Prostate gland (tissue), 2 donors: ENCODE measurements around the gene ARL15. TPM values are rescaled to one million over a fixed set of nuclear protein-coding genes. Genes with fewer than 3 reads are reported as not detected.

ENCODE experiments used
- DNase-seq: peaks from one replicate; pipeline ENCODE4 v3.0.0-alpha.2; 2019; ENCODE audit warnings: low spot score
- H3K27ac ChIP-seq, 2 donors: fragments of 200-600 bp; sonication (generic); 2 replicates each; pipeline ENCODE4 v1.5.1; 2017 to 2019
- H3K27me3 ChIP-seq: fragments of 200-600 bp; sonication (generic); replicated peaks from 2 replicates; pipeline ENCODE4 v1.5.1; 2019; ENCODE audit not compliant: insufficient read depth
- H3K36me3 ChIP-seq, 2 donors: fragments of 200-600 bp; sonication (generic); 1 replicate in 1 of 2; 2 replicates in 1 of 2; pipeline versions ENCODE4 v1.5.1 to v1.8.1; 2017 to 2019
- H3K4me1 ChIP-seq: fragments of 200-600 bp; sonication (generic); replicated peaks from 2 replicates; pipeline ENCODE4 v1.5.1; 2019
- H3K4me3 ChIP-seq, 2 donors: fragments of 200-600 bp; sonication (generic); 2 replicates each; pipeline ENCODE4 v1.5.1; 2017 to 2019
- H3K9me3 ChIP-seq: fragments of 200-600 bp; sonication (generic); 2 replicates; pipeline ENCODE4 v1.5.1; 2017
- POLR2A ChIP-seq: fragments of 450-650 bp; IDR thresholded peaks from one replicate; pipeline ENCODE4 v1.6.1; 2016; ENCODE audit warnings: antibody characterized with exemption, mild to moderate bottlenecking
- POLR2AphosphoS5 ChIP-seq: sonication (generic); formaldehyde crosslinking; IDR thresholded peaks from one replicate; pipeline ENCODE4 v1.6.1; 2017; ENCODE audit warnings: antibody characterized with exemption
- WGBS: methylation state at CpG from one replicate; pipeline ENCODE4 v1.1.5; 2018; 5-methylcytosine and 5-hydroxymethylcytosine counted together
- intact Hi-C: fragments of 100-400 bp; cut with DNase I; formaldehyde crosslinking; loops from one replicate; pipeline ENCODE4 v1.14.2; 2022
- total RNA-seq, 2 donors: library from RNA; depleted of rRNA; stranded (reverse); fragments of >200 nt; gene quantifications; one replicate each; pipeline ENCODE4 v1.1.0, GENCODE V29; 2016
- TF ChIP-seq, protein P1 (sequence below), 4 experiments: fragments of 200-600 bp in 2 of 4; fragments of 450-650 bp in 2 of 4; sonication (generic) in 2 of 4; IDR thresholded peaks; 1 replicate in 3 of 4; 2 replicates in 1 of 4; pipeline ENCODE4 v1.5.1; 2016 to 2019; ENCODE audit warnings: antibody characterized with exemption in 4 of 4, mild to moderate bottlenecking in 2 of 4, moderate library complexity in 2 of 4

ARL15 gene
- total RNA-seq, 2 donors from 2014 or later = 16.1 to 38.4 TPM

DNA sequence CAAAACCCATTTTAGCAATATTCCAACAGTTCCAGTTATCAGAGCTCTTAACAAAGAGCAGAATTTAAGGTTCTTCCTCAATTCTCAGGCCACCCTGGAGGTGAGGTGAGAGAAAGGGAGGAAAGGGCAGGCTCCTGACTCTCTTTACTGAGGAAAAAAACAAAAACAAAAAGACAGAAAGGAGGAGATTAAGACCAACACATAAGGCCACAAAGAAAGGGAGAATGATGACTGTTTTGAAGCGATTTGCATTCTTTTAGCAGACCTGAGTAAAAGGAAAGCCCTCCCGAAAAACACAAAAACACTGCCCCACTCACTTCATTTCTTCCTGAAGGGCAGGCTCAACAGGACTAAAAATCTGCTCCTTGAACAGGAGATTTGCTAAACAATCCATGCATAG is 300.5 kb downstream of the ARL15 start:
- intact Hi-C loops = no loop called here
- H3K4me1 ChIP-seq = no peaks in the 10 kb centered on the region
- H3K4me3 ChIP-seq = no peak overlapping the region
- TF ChIP-seq, protein P1, sequence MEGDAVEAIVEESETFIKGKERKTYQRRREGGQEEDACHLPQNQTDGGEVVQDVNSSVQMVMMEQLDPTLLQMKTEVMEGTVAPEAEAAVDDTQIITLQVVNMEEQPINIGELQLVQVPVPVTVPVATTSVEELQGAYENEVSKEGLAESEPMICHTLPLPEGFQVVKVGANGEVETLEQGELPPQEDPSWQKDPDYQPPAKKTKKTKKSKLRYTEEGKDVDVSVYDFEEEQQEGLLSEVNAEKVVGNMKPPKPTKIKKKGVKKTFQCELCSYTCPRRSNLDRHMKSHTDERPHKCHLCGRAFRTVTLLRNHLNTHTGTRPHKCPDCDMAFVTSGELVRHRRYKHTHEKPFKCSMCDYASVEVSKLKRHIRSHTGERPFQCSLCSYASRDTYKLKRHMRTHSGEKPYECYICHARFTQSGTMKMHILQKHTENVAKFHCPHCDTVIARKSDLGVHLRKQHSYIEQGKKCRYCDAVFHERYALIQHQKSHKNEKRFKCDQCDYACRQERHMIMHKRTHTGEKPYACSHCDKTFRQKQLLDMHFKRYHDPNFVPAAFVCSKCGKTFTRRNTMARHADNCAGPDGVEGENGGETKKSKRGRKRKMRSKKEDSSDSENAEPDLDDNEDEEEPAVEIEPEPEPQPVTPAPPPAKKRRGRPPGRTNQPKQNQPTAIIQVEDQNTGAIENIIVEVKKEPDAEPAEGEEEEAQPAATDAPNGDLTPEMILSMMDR (IDR thresholded peaks at IDR 0.05) = no peak
- TF ChIP-seq POLR2AphosphoS5 (no peak), POLR2A (no peak)
- no peaks in the 10 kb centered on the region for H3K27me3 ChIP-seq
- no peaks in the 10 kb centered on the region for H3K9me3 ChIP-seq
- no peaks in the 10 kb centered on the region for H3K36me3 ChIP-seq
- H3K27ac ChIP-seq = no peak overlapping the region
- WGBS = 86% methylated on average over 2 of the region's 2 CpGs
- no peak for DNase-seq

DNA sequence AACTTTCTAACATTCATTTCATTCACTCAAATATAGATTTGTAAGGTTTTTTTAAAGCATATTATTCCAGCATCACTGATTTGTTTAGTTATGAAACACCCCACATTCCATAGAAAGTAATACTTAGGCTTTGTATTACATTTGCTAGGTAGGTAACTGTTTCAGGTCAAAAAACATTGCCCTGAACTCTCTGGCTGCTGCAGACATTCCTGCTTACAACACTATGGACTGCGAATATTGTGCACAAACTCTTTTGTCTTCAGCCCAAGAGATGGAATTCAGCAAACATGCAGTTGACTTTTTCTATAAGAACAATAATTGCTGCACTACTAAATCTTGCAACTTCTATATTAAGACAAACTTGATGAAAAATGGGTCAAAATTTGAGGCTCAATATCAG is 301.0 kb downstream of the ARL15 start:
- no peaks in the 10 kb centered on the region for H3K27me3 ChIP-seq
- WGBS = 79% methylated on average over 1 of the region's 1 CpG
- H3K4me1 ChIP-seq = no peaks in the 10 kb centered on the region
- no peaks in the 10 kb centered on the region for H3K9me3 ChIP-seq
- DNase-seq = no peak
- TF ChIP-seq POLR2AphosphoS5 (no peak), POLR2A (no peak)
- TF ChIP-seq, protein P1 (IDR thresholded peaks at IDR 0.05) = no peak
- no peak overlapping the region for H3K27ac ChIP-seq
- no peak overlapping the region for H3K4me3 ChIP-seq
- no peaks in the 10 kb centered on the region for H3K36me3 ChIP-seq
- intact Hi-C loops = no loop called here

DNA sequence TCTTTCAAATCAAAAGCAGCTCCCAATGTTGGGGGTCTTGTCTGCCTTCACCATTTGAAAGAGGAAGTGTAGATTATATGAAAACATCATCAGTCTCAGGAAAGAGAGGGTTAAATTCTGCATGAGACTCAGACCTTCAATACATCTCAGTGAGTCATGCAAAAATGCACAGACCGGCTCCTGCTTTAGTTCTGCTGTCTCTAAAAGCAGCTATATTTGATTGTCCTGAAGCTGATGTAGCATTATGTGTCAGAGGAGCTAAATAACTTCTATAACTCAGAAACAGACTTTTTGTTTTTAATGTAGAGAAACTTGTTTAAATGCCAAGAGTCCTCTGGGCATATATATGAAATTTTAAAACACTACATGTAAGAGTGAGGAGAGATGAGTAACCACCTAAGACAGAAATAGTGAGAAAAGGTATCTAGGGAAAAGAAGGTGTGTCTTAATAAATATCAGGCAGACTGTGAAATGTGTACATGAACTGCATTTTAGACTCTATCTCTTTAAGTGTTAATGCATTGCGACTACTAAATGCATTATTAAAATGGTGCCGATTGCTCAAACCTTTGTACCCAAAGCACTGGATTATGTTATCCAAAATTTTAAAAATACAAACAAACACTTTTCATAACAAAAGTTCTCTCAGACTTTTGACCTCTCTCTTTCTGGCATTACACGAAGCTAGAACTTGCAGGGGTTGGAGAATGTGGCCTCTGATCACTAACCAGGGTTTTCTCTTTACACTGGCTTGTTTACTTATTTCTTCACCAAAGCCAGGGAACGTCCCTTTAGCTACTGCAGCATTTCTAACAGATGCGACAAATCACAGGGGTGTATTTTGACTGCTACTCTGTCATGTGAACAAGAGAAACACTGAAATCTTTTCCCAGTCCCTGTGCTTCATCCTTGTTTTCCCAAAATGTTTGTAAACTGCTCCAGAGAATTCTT is 302.3 kb downstream of the ARL15 start:
- no peak for TF ChIP-seq POLR2AphosphoS5
- no peak for TF ChIP-seq POLR2A
- TF ChIP-seq, protein P1 (IDR thresholded peaks at IDR 0.05) = no peak
- Histone ChIP-seq H3K4me1 (no peaks in the 10 kb centered on the region), H3K27me3 (no peaks in the 10 kb centered on the region), H3K4me3 (no peak overlapping the region), H3K9me3 (no peaks in the 10 kb centered on the region), H3K27ac (no peak overlapping the region), H3K36me3 (no peaks in the 10 kb centered on the region)
- no peak for DNase-seq
- intact Hi-C loops = no loop called here
- WGBS = 66% methylated on average over 6 of the region's 6 CpGs

DNA sequence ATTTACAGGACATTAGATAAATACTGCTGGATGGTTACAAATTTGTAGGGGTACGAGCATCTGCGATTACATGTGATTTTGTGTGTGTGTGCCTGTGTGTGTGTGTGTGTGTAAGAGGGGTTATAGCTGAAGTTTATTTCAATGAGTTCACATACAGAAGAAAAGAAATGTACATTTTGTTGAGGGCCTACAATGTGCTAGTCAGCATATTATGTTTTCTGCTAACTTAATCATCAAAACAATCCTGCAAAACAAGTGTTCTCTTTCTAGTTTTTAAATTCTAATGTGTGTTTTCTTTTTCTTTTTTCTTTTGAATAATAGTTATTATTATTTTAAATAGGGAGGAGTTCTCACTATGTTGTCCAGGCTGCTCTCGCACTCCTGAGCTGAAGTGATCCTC is 305.7 kb downstream of the ARL15 start:
- DNase-seq = no peak
- WGBS = 98% methylated on average over 3 of the region's 3 CpGs
- H3K9me3 ChIP-seq = no peaks in the 10 kb centered on the region
- H3K36me3 ChIP-seq = no peaks in the 10 kb centered on the region
- H3K27ac ChIP-seq = no peak overlapping the region
- intact Hi-C loops = no loop called here
- no peaks in the 10 kb centered on the region for H3K27me3 ChIP-seq
- H3K4me3 ChIP-seq = no peak overlapping the region
- H3K4me1 ChIP-seq = no peaks in the 10 kb centered on the region
- TF ChIP-seq, protein P1 (IDR thresholded peaks at IDR 0.05) = no peak
- TF ChIP-seq POLR2A (no peak), POLR2AphosphoS5 (no peak)

DNA sequence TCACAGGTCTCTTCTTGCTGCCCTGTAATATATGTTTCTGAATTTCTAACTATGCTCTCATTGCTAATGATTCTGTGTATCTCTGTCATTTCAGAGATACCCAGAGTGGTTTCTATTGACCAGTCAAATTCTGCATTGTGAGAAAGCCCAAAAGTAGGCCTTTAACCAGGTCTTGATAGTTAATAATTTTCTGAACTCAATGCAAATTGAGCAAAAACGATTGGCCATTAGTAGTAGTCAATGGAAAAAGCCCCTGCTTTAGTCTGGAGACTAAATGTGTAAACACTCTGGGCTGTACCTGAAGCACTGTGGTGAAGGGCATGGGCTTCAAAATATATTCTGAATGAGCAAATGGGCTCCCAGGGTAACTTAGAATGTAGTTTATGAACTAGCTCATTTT is 307.6 kb downstream of the ARL15 start:
- Histone ChIP-seq H3K27ac (no peak overlapping the region), H3K36me3 (no peaks in the 10 kb centered on the region), H3K4me3 (no peak overlapping the region), H3K27me3 (no peaks in the 10 kb centered on the region), H3K9me3 (no peaks in the 10 kb centered on the region), H3K4me1 (no peaks in the 10 kb centered on the region)
- no peak for DNase-seq
- 76% methylated on average over 1 of the region's 1 CpG for WGBS
- TF ChIP-seq POLR2AphosphoS5 = no peak
- no peak for TF ChIP-seq POLR2A
- TF ChIP-seq, protein P1 (IDR thresholded peaks at IDR 0.05) = no peak
- intact Hi-C loops = no loop called here
